Ishikawa (cell line): ENCODE measurements around the gene FAM222B.

ENCODE experiments used
- CEBPB ChIP-seq: IDR thresholded peaks from 2 replicates; pipeline ENCODE4 v1.6.1; 2012
- EGR1 ChIP-seq: IDR thresholded peaks from 2 replicates; pipeline ENCODE4 v1.6.1; 2012
- EP300 ChIP-seq: IDR thresholded peaks from 2 replicates; pipeline ENCODE4 v1.6.1; 2012; ENCODE audit warnings: borderline replicate concordance
- FOXM1 ChIP-seq: IDR thresholded peaks from 2 replicates; pipeline ENCODE4 v1.6.1; 2012; ENCODE audit warnings: low read depth, borderline replicate concordance
- MAX ChIP-seq: IDR thresholded peaks from 2 replicates; pipeline ENCODE4 v1.6.1; 2012
- NFIC ChIP-seq: IDR thresholded peaks from 2 replicates; pipeline ENCODE4 v1.6.1; 2012
- RAD21 ChIP-seq: IDR thresholded peaks from 2 replicates; pipeline ENCODE4 v1.6.1; 2012; ENCODE audit warnings: low read depth
- REST ChIP-seq: IDR thresholded peaks from 2 replicates; pipeline ENCODE4 v1.6.1; 2012; ENCODE audit warnings: low read depth, mild to moderate bottlenecking
- TAF1 ChIP-seq: IDR thresholded peaks from 2 replicates; pipeline ENCODE4 v1.6.1; 2012; ENCODE audit warnings: low read depth, mild to moderate bottlenecking
- USF1 ChIP-seq: IDR thresholded peaks from 2 replicates; pipeline ENCODE4 v1.6.1; 2012
- YY1 ChIP-seq: IDR thresholded peaks from 2 replicates; pipeline ENCODE4 v1.6.1; 2012; ENCODE audit warnings: low read depth
- ZBTB7A ChIP-seq: IDR thresholded peaks from 2 replicates; pipeline ENCODE4 v1.6.1; 2012; ENCODE audit warnings: low read depth

- no peak for TF ChIP-seq TAF1
- TF ChIP-seq YY1: no peak
- TF ChIP-seq EGR1: no peak
- no peak for TF ChIP-seq RAD21
- TF ChIP-seq REST: no peak
- TF ChIP-seq MAX: 0 out of 2 replicates have a peak, but pooled peaks have one; percentile 38
- TF ChIP-seq FOXM1: no peak
- 0 out of 2 replicates have a peak, but pooled peaks have one; percentile 6 for TF ChIP-seq NFIC
- TF ChIP-seq EP300: no peak
- TF ChIP-seq USF1: no peak
- TF ChIP-seq CEBPB: no peak
- TF ChIP-seq ZBTB7A: peak; percentile 65; the same call in 1 of the 2 replicates
Measured at GRCh38 chr17:28746611-28747050, 96.0 kb downstream of the FAM222B start.
